ENCODE measurements around the gene TEX55. TPM values are rescaled to one million over a fixed set of nuclear protein-coding genes. Genes with fewer than 3 reads are reported as not detected.

Gene TEX55
- total and polyA plus RNA-seq, 2 donors = not detected

Other genes with a start within 250 kb of the TEX55 start
- gene IGSF11, start 111.3 kb upstream of the TEX55 start, total RNA-seq = 3.5 TPM
- gene IGSF11, start 111.3 kb upstream of the TEX55 start, polyA plus RNA-seq = 0.99 TPM
- 141 TPM for gene UPK1B, start 27.4 kb downstream of the TEX55 start, total RNA-seq
- gene UPK1B, start 27.4 kb downstream of the TEX55 start, polyA plus RNA-seq = 19.5 TPM
- gene B4GALT4, start 94.7 kb downstream of the TEX55 start, total RNA-seq = 23.2 TPM
- 18.8 TPM for gene B4GALT4, start 94.7 kb downstream of the TEX55 start, polyA plus RNA-seq
- gene ARHGAP31, start 148.2 kb downstream of the TEX55 start, total RNA-seq = 16.1 TPM
- 10.3 TPM for gene ARHGAP31, start 148.2 kb downstream of the TEX55 start, polyA plus RNA-seq